Measurements from ENCODE around the gene ITPA.
A peak's percentile ranks its signal among the peaks of the same experiment; 100 is the strongest.

The ITPA gene

GRCh38 chr20:3227936-3228749, 18.8 kb downstream of the ITPA start:
- DNase-seq (ENCODE audit: low read depth in 2 of 2) = no peak

DNA sequence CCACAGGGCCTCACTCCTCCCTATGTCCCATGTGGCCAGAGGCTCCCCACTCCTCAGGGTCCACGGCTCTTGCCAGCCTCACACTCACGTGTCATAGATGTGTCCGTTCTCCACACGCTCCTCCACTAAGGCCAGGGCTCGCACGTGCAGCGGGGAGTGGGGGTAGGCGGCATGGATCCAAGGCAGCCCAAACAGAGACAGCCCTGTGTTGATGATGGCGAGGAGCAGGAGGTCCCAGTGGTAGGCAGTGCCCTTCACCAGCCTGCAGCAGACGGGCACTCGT, 19.4 kb downstream of the ITPA start:
- DNase-seq (ENCODE audit: low read depth in 2 of 2) = no peak

DNA sequence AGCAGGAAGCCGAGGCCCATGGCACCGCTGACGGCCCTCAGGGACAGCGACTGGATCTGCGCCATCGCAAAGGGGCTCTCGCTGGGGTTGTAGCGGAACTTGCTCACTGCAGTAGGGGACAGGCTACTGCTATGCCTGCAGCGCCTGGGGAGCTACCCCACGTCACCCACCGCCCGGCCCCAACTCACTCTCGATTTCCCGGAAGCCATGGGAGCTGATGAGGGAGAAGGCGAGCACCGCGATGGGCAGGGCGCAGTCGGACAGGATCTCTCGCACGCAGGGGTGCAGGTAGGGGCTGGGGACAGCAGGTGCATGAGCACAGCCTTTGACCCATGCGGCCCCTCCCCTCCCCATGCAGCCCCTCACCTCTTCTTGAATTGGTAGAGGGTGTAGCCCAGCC, 19.9 kb downstream of the ITPA start:
- no peak for DNase-seq (ENCODE audit: low read depth in 2 of 2)

DNA sequence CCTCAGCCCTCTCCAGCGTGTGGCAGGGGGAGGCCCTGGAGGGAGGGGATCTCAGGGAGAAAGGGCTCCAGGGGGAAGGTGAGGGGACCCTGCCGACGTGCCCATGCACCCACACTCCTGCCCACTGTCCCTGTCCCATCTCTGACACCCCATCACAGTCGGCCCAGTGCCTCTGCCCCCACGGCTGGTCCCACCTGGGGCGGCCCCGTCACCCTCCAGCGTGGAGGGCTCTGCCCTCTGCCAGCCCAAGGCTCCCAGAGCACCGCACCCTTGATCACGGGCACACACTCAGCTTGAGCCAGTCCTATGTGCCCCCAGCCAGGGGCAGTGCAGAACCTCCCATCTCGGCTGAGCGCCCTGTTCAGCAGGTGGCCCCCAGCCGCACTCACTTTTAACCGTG, 20.5 kb downstream of the ITPA start:
- DNase-seq (ENCODE audit: low read depth in 2 of 2) = no peak

DNA sequence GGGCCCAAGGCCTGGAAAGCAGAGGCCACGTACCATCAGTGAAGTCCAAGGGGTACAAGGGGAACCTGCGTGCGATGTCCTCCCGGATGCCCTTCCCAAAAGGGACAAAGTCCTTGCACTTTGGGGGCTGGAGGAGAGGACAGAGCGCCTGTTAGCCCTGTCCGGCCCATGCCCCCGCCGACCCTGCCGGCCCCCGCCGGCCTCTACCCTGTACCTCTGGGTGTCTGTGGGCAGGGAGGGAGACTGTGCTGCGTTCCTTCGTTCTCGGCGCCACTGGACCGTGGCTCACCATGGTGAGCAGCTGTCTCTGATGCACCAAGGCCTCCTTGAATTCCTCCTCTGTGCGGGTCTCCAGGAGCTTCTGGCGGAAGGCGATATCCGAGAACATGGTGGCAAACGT, 21.8 kb downstream of the ITPA start:
- no peak for DNase-seq (ENCODE audit: low read depth in 2 of 2)

DNA sequence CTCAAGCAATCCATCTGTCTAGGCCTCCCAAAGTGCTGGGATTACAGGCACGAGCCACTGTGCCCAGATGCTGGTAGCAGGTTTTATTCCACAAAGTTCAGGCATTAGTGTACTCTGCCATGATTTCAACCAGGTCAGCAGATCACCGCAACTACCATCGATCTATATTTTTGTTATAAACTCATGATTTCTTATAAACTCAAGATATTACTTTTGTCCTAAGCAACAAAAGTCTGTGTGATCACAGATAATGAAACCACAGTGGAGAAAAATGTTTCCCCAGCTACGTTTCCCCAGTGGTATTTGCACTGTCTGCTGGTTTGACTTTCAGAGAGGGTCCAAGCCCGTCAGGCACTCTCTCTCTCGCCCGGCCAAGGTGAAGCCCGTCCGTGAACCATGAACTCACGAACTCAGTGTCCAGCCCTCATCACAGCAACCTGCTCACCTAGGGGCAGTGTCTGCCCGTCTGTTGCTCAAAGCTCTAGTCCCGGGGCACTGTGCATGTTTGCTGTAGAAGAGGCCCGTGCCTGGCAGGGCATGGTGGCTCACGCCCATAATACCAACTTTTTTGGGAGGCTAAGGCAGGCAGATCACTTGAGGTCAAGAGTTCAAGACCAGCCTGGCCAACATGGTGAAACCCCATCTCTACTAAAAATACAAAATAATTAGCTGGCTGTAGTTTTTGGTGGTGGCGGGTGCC, 22.7 kb downstream of the ITPA start:
- DNase-seq (ENCODE audit: low read depth in 2 of 2) = no peak

GRCh38 chr20:3233131-3233990, 24.1 kb downstream of the ITPA start:
- no peak for DNase-seq (ENCODE audit: low read depth in 2 of 2)

GRCh38 chr20:3233991-3234498, 24.7 kb downstream of the ITPA start:
- DNase-seq (ENCODE audit: low read depth in 2 of 2) = no peak

DNA sequence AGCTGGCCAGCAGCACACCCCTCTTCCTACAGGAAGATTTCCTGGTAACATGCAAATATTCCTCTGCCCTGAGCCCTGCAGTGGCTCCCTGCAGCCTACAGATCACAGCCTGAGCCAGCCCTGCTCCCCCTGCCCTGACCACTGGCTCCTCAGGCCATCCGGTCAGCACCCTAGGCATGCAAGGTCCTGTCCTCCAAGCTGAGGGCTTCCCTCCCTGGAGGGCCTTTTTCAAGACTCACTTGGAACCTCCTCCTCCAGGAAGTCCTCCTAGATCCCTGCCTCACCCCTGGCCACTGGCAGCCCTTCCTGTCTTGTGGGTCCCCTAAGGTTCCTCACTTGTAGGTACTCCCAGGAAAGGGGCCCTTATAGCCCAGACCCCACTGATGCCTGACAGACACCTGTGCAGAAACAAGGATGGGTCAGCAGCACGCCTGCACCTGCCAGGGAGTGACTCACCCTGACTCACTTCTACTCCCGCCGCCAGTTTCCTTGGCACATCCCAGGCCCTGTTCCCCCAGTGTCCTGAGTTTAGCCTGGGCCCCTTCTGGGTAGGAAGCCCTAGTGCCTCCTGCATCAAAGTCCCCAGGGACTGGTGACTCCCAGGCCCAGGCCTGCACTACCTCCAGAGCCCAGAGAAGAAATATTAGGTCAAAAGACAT, 26.5 kb downstream of the ITPA start:
- DNase-seq (ENCODE audit: low read depth in 2 of 2) = no peak

- DNase-seq (ENCODE audit: low read depth in 2 of 2) = no peak
Measured at GRCh38 chr20:3237011-3237957, 28.0 kb downstream of the ITPA start.

- DNase-seq (ENCODE audit: low read depth in 2 of 2) = no peak
Measured at GRCh38 chr20:3237958-3238615, 28.8 kb downstream of the ITPA start.

GRCh38 chr20:3238616-3239025, 29.3 kb downstream of the ITPA start:
- DNase-seq (ENCODE audit: low read depth in 2 of 2) = peak; percentile 21 to 30

GRCh38 chr20:3239026-3239866, 29.9 kb downstream of the ITPA start, which contains the start of gene SLC4A11:
TSS of gene SLC4A11 (minus strand) at chr20:3239190. CDS start at chr20:3239137, 53 bp downstream.
- peak in 1 of 2 donors; percentile 22 for DNase-seq (ENCODE audit: low read depth in 2 of 2)

- no peak for DNase-seq (ENCODE audit: low read depth in 2 of 2)
Measured at GRCh38 chr20:3239867-3240775, 30.8 kb downstream of the ITPA start.

GRCh38 chr20:3240776-3241363, 31.6 kb downstream of the ITPA start:
- no peak for DNase-seq (ENCODE audit: low read depth in 2 of 2)

DNA sequence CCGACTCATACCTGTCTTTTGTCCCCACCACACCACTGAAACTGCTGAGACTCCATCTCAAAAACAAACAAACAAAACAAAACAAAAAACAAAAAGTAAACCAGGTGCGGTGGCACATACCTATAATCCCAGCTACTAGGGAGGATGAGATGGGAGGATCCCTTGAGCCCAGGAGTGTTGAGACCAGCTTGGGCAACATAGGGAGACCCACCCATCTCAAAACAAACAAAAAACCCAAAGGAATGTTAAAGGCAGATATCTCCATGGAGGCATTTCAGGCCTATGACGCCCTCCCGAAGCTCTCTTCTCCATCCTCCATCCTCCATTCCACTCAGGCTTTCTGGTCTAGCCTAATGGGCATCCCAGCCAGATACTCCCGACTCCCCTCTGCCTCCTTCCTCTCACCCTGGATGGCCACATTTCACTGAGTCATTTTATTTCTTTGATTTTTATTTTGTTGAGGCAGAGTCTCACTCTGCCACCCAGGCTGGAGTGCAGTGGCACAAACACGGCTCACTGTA, 32.9 kb downstream of the ITPA start:
- DNase-seq (ENCODE audit: low read depth in 2 of 2) = no peak

GRCh38 chr20:3243718-3244358, 34.5 kb downstream of the ITPA start:
- DNase-seq (ENCODE audit: low read depth in 2 of 2) = no peak
